Measurements from ENCODE around the gene PCDHAC1.
A peak's percentile ranks its signal among the peaks of the same experiment; 100 is the strongest.
"Not testable (repeated sequence)": the region's sequence is repeated elsewhere in the genome, so short reads cannot be mapped to it uniquely, and the experiment has no call there.

PCDHAC1 gene, protein sequence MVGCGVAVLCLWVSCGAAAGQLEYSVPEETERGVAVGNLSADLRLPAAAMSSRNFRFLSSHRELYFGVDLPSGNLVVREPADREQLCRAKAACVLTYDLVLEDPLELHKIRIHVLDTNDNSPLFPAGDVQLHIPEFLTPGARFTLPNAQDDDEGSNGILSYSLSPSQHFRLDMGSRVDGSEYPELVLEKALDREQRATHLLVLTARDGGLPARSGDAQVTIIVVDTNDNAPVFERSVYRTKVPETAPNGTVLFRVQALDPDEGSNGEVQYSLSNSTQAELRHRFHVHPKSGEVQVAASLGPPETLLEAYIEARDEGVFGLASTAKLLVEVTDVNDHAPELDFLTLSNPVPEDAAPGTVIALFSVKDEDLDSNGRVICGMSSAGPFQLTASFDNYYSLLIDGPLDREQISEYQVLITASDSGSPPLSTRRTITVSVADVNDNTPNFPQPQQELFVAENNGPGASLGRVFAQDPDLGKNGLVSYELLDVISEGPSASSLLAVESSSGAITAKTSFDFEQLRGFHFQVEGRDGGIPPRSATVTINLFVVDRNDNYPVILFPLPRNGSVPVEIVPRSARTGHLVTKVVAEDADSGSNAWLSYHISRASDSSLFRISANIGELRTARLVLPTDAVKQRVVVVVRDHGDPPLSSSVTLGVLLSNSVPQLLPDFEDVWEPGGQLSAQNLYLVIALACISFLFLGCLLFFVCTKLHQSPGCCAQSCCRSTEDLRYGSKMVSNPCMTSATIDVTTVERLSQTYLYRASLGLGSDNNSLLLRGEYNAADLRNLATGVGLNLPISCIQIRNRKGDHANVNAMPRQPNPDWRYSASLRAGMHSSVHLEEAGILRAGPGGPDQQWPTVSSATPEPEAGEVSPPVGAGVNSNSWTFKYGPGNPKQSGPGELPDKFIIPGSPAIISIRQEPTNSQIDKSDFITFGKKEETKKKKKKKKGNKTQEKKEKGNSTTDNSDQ

DNA sequence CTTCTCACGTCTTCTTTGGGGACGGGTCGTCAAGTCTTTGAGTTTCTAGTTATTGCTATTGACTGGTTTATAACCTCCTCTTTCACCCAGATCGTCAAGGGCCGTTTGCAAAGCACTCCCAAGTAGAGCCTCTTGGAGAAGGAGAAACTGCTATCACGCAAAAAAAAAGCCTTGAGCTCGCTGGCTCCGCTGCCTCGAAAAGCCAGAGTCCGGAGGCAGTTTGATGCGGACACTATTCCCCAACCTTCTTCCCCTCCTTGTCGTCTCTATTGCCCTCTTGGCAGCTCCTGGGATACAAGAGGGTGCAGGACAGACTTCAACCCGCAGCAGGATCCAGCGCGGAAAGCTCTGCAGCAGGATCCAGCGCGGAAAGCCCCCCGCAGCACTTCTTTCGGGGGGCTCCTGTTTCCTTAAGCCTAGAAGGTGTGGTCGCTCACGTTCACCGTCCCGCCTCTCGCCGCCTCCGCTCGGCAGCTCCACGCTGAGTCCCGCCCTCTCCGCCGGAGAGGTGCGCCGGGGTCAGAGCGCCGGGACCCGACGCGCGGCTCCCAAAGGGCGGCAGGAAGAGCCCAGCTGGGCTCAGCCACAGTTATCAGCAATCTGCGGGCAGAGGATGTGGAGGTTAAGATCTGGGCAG is at the start of gene PCDHAC1:
Gene PCDHAC1, plus strand, starts transcription at position 494 of the 637 bp plus-strand sequence. CDS start 594 bp downstream, outside the sequence.
- ATAC-seq: peak; percentile 40
- DNase-seq (ENCODE audit: low spot score in 2 of 2): no peak
- H3K36me3 Mint-ChIP-seq: no peaks in the 10 kb centered on the region
- peaks cover 7% of the 10 kb centered on the region for H3K4me1 Mint-ChIP-seq
- no peak within 1 kb of the TSS for H3K27ac Mint-ChIP-seq
- peak within 1 kb of the TSS; percentile 48 for H3K4me3 Mint-ChIP-seq
- H3K9me3 Mint-ChIP-seq: no peaks in the 10 kb centered on the region

DNA sequence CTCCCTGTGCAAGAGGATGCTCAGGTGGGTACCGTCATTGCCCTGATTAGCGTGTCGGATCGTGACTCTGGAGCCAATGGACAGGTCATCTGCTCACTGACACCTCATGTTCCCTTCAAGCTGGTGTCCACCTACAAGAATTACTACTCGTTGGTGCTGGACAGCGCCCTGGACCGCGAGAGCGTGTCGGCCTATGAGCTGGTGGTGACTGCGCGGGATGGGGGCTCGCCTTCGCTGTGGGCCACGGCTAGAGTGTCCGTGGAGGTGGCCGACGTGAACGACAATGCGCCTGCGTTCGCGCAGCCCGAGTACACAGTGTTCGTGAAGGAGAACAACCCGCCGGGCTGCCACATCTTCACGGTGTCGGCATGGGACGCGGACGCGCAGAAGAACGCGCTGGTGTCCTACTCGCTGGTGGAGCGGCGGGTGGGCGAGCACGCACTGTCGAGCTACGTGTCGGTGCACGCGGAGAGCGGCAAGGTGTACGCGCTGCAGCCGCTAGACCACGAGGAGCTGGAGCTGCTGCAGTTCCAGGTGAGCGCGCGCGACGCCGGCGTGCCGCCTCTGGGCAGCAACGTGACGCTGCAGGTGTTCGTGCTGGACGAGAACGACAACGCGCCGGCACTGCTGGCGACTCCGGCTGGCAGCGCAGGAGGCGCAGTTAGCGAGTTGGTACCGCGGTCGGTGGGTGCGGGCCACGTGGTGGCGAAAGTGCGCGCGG is 49.4 kb upstream of the PCDHAC1 start:
- H3K4me3 Mint-ChIP-seq; H3K9me3 Mint-ChIP-seq; DNase-seq (ENCODE audit: low spot score in 2 of 2); H3K36me3 Mint-ChIP-seq; ATAC-seq; H3K27ac Mint-ChIP-seq; H3K4me1 Mint-ChIP-seq: not testable (repeated sequence)

DNA sequence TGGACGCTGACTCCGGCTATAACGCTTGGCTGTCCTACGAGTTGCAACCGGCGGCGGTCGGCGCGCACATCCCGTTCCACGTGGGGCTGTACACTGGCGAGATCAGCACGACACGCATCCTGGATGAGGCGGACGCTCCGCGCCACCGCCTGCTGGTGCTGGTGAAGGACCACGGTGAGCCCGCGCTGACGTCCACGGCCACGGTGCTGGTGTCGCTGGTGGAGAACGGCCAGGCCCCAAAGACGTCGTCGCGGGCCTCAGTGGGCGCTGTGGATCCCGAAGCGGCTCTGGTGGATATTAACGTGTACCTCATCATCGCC is 48.9 kb upstream of the PCDHAC1 start:
- no peaks in the 10 kb centered on the region for H3K36me3 Mint-ChIP-seq
- ATAC-seq (no peak), DNase-seq (ENCODE audit: low spot score in 2 of 2) (no peak)
- peaks cover 8% of the 10 kb centered on the region for H3K9me3 Mint-ChIP-seq
- H3K4me3 Mint-ChIP-seq: no peak overlapping the region
- no peaks in the 10 kb centered on the region for H3K4me1 Mint-ChIP-seq
- no peak overlapping the region for H3K27ac Mint-ChIP-seq

DNA sequence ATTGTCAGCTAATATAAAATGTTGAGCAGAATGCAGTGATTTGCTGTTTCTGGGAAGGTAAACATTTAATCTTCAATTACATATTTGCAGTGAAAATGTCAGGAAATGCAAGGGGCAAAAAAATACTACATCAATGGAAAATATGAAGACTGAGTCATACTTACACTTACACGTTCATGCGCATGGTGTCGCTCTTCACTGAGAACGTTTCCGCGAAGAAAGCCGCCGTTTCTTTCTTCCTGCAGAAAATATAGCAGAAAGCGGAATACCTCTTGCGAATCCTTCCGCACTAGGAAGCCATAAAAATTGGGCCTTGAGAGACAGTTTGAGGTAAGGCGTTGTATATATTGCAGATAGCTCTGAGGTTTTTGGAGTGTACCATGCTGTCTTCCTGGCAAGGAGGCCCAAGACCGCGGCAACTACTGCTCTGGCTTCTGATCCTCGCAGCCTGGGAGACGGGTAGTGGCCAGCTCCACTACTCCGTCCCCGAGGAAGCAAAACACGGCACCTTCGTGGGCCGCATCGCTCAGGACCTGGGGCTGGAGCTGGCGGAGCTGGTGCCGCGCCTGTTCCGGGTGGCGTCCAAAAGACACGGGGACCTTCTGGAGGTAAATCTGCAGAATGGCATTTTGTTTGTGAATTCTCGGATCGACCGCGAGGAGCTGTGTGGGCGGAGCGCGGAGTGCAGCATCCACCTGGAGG is 44.1 kb upstream of the PCDHAC1 start, which contains the start of gene PCDHA13:
Gene PCDHA13, plus strand, starts transcription at position 236 of the 702 bp plus-strand sequence. Its CDS starts 145 bp downstream, at position 381.
- peaks cover 8% of the 10 kb centered on the region for H3K9me3 Mint-ChIP-seq
- no peaks in the 10 kb centered on the region for H3K36me3 Mint-ChIP-seq
- no peak for DNase-seq (ENCODE audit: low spot score in 2 of 2)
- no peak within 1 kb of the TSS for H3K4me3 Mint-ChIP-seq
- ATAC-seq: no peak
- H3K27ac Mint-ChIP-seq: no peak within 1 kb of the TSS
- no peaks in the 10 kb centered on the region for H3K4me1 Mint-ChIP-seq

DNA sequence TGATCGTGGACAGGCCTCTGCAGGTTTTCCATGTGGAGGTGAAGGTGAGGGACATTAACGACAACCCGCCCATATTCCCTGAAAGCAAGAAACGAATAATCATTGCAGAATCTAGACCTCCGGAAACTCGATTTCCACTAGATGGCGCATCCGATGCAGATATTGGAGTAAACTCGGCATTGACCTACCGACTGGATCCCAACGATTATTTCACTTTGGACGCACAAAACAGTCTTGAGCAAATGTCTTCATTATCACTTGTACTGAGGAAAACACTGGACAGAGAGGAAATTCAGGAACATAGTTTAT is 43.6 kb upstream of the PCDHAC1 start:
- Mint-ChIP-seq H3K9me3 (peaks cover 10% of the 10 kb centered on the region), H3K27ac (no peak overlapping the region), H3K36me3 (no peaks in the 10 kb centered on the region), H3K4me3 (no peak overlapping the region), H3K4me1 (no peaks in the 10 kb centered on the region)
- no peak for ATAC-seq
- no peak for DNase-seq (ENCODE audit: low spot score in 2 of 2)

DNA sequence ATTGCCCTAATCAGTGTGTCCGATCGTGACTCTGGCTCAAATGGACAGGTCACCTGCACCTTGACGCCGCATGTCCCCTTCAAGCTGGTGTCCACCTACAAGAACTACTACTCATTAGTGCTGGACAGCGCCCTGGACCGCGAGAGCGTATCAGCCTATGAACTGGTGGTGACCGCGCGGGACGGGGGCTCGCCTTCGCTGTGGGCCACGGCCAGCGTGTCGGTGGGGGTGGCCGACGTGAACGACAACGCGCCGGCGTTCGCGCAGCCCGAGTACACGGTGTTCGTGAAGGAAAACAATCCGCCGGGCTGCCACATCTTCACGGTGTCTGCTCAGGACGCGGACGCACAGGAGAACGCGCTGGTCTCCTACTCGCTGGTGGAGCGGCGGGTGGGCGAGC is 42.7 kb upstream of the PCDHAC1 start:
- Mint-ChIP-seq H3K36me3 (no peaks in the 10 kb centered on the region), H3K9me3 (peaks cover 10% of the 10 kb centered on the region), H3K27ac (no peak overlapping the region), H3K4me1 (no peaks in the 10 kb centered on the region), H3K4me3 (no peak overlapping the region)
- DNase-seq (ENCODE audit: low spot score in 2 of 2) (no peak), ATAC-seq (no peak)

DNA sequence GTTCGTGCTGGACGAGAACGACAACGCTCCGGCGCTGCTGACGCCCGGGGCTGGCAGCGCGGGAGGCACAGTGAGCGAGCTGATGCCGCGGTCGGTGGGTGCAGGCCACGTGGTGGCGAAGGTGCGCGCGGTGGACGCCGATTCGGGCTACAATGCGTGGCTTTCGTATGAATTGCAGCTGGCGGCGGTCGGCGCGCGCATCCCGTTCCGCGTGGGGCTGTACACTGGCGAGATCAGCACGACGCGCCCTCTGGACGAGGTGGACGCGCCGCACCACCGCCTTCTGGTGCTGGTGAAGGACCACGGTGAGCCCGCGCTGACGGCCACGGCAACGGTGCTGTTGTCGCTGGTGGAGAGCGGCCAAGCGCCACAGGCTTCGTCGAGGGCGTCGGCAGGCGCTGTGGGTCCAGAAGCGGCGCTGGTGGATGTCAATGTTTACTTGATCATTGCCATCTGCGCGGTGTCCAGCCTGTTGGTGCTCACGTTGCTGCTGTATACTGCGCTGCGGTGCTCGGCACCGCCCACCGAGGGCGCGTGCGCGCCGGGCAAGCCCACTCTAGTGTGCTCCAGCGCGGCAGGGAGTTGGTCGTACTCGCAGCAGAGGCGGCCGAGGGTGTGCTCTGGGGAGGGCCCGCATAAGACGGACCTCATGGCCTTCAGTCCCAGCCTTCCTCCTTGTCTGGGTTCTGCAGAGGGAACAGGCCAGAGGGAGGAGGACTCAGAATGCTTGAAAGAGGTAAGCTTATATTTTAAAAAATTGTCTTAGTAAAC is 42.0 kb upstream of the PCDHAC1 start:
- Mint-ChIP-seq H3K9me3 (peaks cover 6% of the 10 kb centered on the region), H3K27ac (no peak overlapping the region), H3K4me1 (no peaks in the 10 kb centered on the region), H3K36me3 (no peaks in the 10 kb centered on the region), H3K4me3 (no peak overlapping the region)
- ATAC-seq: no peak
- DNase-seq (ENCODE audit: low spot score in 2 of 2): no peak

DNA sequence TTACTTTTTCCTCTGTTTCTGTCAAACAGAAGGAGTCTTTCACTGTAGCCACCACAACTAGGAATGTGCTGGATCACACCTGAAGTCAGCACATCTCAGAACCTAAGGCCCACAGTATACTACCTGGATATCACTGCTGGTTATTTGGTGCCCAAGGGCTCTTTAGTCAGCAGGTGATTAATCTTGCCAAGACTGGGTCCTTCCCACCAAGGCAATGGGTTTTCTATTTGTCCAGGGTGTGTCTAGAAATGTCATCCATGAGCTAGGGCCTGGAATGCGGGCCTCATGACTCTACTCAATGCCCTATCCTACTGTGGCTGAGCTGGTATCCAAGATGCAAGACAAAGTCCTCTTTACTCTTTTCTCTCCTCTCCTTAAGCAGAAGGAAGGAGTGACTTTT is 9.8 kb upstream of the PCDHAC1 start:
- H3K27ac Mint-ChIP-seq: no peak overlapping the region
- H3K9me3 Mint-ChIP-seq: peaks cover 5% of the 10 kb centered on the region
- H3K36me3 Mint-ChIP-seq: no peaks in the 10 kb centered on the region
- no peak for DNase-seq (ENCODE audit: low spot score in 2 of 2)
- peak; percentile 26 for ATAC-seq
- H3K4me3 Mint-ChIP-seq: no peak overlapping the region
- H3K4me1 Mint-ChIP-seq: no peaks in the 10 kb centered on the region

DNA sequence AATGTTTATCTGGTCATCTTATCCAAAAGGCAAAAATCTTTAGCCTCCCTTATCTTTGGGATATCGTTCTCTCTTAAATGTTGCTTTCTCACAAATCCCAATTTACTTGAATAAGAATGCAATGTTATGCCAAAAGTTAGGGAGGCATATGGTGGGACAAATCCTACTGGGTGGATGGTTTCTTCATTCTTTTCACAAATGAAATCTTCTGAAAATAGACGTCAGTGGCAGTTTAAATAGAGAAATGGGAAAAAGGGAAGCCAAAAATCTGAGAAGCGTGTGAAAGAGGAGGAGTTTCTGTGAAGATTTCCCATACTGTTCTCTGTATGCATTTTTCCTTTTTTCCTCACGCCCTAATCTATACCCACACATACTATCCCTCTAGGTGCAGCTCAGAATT is 2.5 kb upstream of the PCDHAC1 start:
- H3K4me3 Mint-ChIP-seq: no peak overlapping the region
- DNase-seq (ENCODE audit: low spot score in 2 of 2) (no peak), ATAC-seq (no peak)
- no peak overlapping the region for H3K27ac Mint-ChIP-seq
- H3K9me3 Mint-ChIP-seq: no peaks in the 10 kb centered on the region
- peaks cover 7% of the 10 kb centered on the region for H3K4me1 Mint-ChIP-seq
- no peaks in the 10 kb centered on the region for H3K36me3 Mint-ChIP-seq

DNA sequence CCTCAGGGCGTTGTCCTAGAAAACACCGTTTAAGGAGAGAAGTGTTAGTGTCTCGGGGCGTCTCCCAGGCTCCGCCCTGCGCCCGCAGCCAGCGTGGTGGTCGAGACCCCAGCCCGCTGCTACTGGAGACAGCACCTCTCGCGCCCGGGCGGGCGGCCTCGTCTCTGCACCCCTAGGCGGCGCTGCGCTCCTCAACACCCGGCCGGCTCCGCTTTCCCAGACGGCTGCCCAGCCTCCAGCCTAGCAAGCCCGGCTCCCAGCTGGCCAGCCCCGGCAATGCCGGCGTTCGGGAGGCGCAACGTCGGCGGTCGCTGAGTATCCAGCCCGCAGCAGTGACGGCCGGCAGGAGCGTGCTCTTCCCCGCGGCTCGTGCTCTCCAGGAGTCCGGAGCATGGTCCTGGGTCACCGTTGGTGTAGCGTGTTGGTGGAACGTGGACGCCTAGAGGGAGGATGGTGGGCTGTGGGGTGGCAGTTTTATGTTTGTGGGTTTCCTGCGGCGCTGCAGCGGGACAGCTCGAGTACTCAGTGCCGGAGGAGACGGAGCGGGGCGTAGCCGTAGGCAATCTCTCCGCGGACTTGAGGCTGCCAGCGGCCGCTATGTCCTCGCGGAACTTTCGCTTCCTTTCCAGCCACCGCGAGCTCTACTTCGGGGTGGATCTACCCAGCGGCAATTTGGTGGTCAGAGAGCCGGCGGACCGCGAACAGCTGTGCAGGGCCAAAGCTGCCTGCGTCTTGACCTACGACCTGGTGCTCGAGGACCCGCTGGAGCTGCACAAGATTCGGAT is 536 bp downstream of the PCDHAC1 start:
- Mint-ChIP-seq H3K4me1 (peaks cover 7% of the 10 kb centered on the region), H3K4me3 (peak overlapping the region; percentile 48), H3K27ac (no peak overlapping the region), H3K36me3 (no peaks in the 10 kb centered on the region), H3K9me3 (no peaks in the 10 kb centered on the region)
- no peak for DNase-seq (ENCODE audit: low spot score in 2 of 2)
- ATAC-seq: peak; percentile 65

DNA sequence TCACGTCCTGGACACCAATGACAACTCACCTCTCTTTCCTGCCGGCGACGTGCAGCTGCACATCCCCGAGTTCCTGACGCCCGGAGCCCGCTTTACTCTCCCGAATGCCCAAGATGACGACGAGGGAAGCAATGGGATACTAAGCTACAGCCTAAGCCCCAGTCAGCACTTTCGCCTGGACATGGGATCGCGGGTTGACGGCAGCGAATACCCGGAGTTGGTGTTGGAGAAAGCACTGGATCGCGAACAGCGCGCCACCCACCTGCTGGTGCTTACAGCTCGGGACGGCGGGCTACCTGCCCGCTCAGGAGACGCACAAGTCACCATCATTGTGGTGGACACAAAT is 1.1 kb downstream of the PCDHAC1 start:
- no peaks in the 10 kb centered on the region for H3K9me3 Mint-ChIP-seq
- H3K4me1 Mint-ChIP-seq: peaks cover 7% of the 10 kb centered on the region
- DNase-seq (ENCODE audit: low spot score in 2 of 2): no peak
- no peak for ATAC-seq
- H3K27ac Mint-ChIP-seq: no peak overlapping the region
- peak overlapping the region; percentile 48 for H3K4me3 Mint-ChIP-seq
- H3K36me3 Mint-ChIP-seq: no peaks in the 10 kb centered on the region

DNA sequence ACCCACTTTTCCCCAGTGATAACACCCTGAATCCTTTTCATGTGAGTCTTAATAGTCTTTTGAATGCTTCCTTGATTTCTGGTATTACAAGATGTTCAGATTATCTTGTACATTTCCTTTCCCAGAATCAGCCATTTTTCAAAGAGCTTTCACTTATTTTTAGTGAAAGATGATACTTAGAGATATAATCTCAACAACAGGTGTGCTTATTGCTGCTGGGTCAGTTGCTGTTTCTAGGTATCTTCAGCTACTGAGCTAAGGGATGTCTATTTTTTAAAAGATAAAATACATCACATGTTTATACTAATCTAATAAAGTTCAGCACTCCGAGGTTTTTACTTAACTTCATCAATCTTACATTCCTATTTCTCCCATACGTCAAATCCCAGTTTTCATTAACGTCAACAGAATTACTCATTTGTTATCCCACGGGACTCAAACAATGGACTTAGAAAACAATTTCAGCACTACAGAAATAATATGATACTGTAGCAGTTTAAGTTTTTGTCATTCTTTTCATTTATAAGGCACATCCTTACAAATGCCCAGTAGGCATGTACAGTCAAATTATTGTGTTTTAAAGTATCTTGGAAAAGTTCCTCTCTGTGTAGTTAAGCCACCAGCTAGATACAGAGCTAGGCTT is 9.0 kb downstream of the PCDHAC1 start:
- no peaks in the 10 kb centered on the region for H3K9me3 Mint-ChIP-seq
- H3K36me3 Mint-ChIP-seq: no peaks in the 10 kb centered on the region
- H3K4me3 Mint-ChIP-seq: no peak overlapping the region
- no peak for DNase-seq (ENCODE audit: low spot score in 2 of 2)
- H3K4me1 Mint-ChIP-seq: no peaks in the 10 kb centered on the region
- no peak overlapping the region for H3K27ac Mint-ChIP-seq
- no peak for ATAC-seq

DNA sequence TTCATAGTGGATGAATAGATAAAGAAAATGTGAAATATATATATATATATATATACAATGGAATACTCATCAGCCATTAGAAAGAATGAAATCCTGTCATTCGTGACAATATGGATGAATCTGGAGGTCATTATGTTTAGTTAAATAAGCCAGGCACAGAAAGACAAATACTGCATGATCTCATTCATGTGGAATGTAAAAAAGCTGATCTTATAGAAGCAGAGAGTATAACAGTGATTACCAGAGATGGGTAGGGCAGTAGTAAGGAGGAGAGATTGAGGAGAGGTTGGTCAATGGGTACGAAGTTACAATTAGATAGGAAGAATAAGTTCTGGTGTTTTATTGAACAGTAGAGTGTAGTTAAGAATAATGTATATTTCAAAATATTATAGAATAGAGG is 20.5 kb downstream of the PCDHAC1 start:
- no peak overlapping the region for H3K27ac Mint-ChIP-seq
- DNase-seq (ENCODE audit: low spot score in 2 of 2): no peak
- ATAC-seq: no peak
- H3K36me3 Mint-ChIP-seq: no peaks in the 10 kb centered on the region
- peaks cover 9% of the 10 kb centered on the region for H3K9me3 Mint-ChIP-seq
- H3K4me1 Mint-ChIP-seq: no peaks in the 10 kb centered on the region
- no peak overlapping the region for H3K4me3 Mint-ChIP-seq
